SK-N-SH (cell line): ENCODE measurements around the gene ATF4. TPM values are rescaled to one million over a fixed set of nuclear protein-coding genes. Genes with fewer than 3 reads are reported as not detected.

Experiments
- CTCF ChIA-PET: fragments of 300-600, 350-600 bp; formaldehyde crosslinking; extraction: SDS; loops from one replicate; lab custom pipeline; 2021; lab: Yijun Ruan, JAX
- POLR2A ChIA-PET: fragments of 350-600 bp; sonication (Branson Sonifier 250); formaldehyde crosslinking; extraction: SDS; loops from one replicate; lab custom pipeline; 2020; ENCODE audit warnings: antibody characterized with exemption, inconsistent platforms; lab: Yijun Ruan, JAX
- DNase-seq: peaks from one replicate; pipeline ENCODE4 v3.0.0; 2012
- H2AFZ ChIP-seq: fragments of 200-600 bp; sonication (generic); 2 replicates; pipeline ENCODE4 v1.8.1; 2016; ENCODE audit warnings: antibody characterized with exemption, mild to moderate bottlenecking, low read depth
- H3F3A ChIP-seq: fragments of 200-600 bp; sonication (generic); replicated peaks from 2 replicates; pipeline ENCODE3; 2016; ENCODE audit warnings: antibody characterized with exemption, mild to moderate bottlenecking; ENCODE audit not compliant: insufficient read depth
- H3K27ac ChIP-seq, 2 experiments: fragments of 200-500 bp in 1 of 2; fragments of 200-600 bp in 1 of 2; sonication (Bioruptor generic) in 1 of 2; sonication (generic), shearing (Covaris generic) in 1 of 2; 2 replicates each; pipeline versions ENCODE4 v1.5.1 to v1.6.1; 2014 to 2016; ENCODE audit warnings: low read depth in 2 of 2, inconsistent platforms in 1 of 2, low read length in 1 of 2, mild to moderate bottlenecking in 1 of 2, mixed read lengths in 1 of 2
- H3K27me3 ChIP-seq: fragments of 200-600 bp; sonication (generic), shearing (Covaris generic); 2 replicates; pipeline ENCODE4 v1.6.1; 2016; ENCODE audit warnings: mixed run types; ENCODE audit not compliant: insufficient read depth
- H3K36me3 ChIP-seq, 2 experiments: fragments of 200-500 bp in 1 of 2; fragments of 200-600 bp in 1 of 2; sonication (Bioruptor generic) in 1 of 2; sonication (generic) in 1 of 2; replicated peaks in 1 of 2; 2 replicates each; pipeline versions ENCODE3 to v1.5.1; 2014 to 2016; ENCODE audit warnings: low read length in 1 of 2, mild to moderate bottlenecking in 1 of 2; ENCODE audit not compliant: insufficient read depth in 2 of 2, control insufficient read depth in 1 of 2
- H3K4me1 ChIP-seq, 2 experiments: fragments of 200-500 bp in 1 of 2; fragments of 200-600 bp in 1 of 2; sonication (Bioruptor generic) in 1 of 2; sonication (generic), shearing (Covaris generic) in 1 of 2; 2 replicates each; pipeline versions ENCODE4 v1.5.1 to v1.6.1; 2014 to 2016; ENCODE audit warnings: low read depth in 1 of 2, low read length in 1 of 2, mixed run types in 1 of 2; ENCODE audit not compliant: insufficient read depth in 2 of 2, control insufficient read depth in 1 of 2
- H3K4me2 ChIP-seq: fragments of 200-600 bp; sonication (generic), shearing (Covaris generic); 2 replicates; pipeline ENCODE4 v1.6.1; 2017; ENCODE audit warnings: mixed run types
- H3K4me3 ChIP-seq, 2 experiments: fragments of 200-500 bp in 1 of 2; fragments of 200-600 bp in 1 of 2; sonication (Bioruptor generic) in 1 of 2; sonication (generic), shearing (Covaris generic) in 1 of 2; 2 replicates each; pipeline versions ENCODE4 v1.5.1 to v1.8.1; 2014 to 2016; ENCODE audit warnings: low read depth in 2 of 2, inconsistent platforms in 1 of 2, low read length in 1 of 2, mild to moderate bottlenecking in 1 of 2, mixed read lengths in 1 of 2, moderate library complexity in 1 of 2
- H3K79me2 ChIP-seq: fragments of 200-600 bp; sonication (generic); 2 replicates; pipeline ENCODE4 v1.8.1; 2017; ENCODE audit warnings: mild to moderate bottlenecking; ENCODE audit not compliant: insufficient read depth
- H3K9ac ChIP-seq: fragments of 200-600 bp; sonication (generic); 2 replicates; pipeline ENCODE4 v1.6.1; 2017; ENCODE audit warnings: mixed run types
- H3K9me2 ChIP-seq: fragments of 200-600 bp; sonication (generic); 2 replicates; pipeline ENCODE4 v1.6.1; 2017; ENCODE audit warnings: mixed run types
- H3K9me3 ChIP-seq: fragments of 200-600 bp; sonication (generic); 2 replicates; pipeline ENCODE4 v1.6.1; 2017; ENCODE audit warnings: mixed run types, mild to moderate bottlenecking, moderate library complexity
- H4K20me1 ChIP-seq: fragments of 200-600 bp; sonication (generic); 2 replicates; pipeline ENCODE4 v1.6.1; 2017; ENCODE audit warnings: mild to moderate bottlenecking, mixed run types; ENCODE audit not compliant: insufficient read depth
- CHD2 ChIP-seq: fragments of 150-350 bp; IDR thresholded peaks from 2 replicates; pipeline ENCODE4 v1.6.1; 2018; ENCODE audit warnings: low read length; ENCODE audit not compliant: partially characterized antibody
- ELF1 ChIP-seq: IDR thresholded peaks from 2 replicates; pipeline ENCODE4 v1.4.0; 2012
- EP300 ChIP-seq, 2 experiments: IDR thresholded peaks; 2 replicates each; pipeline versions ENCODE4 v1.4.0 to v1.6.1; 2012; ENCODE audit warnings: borderline replicate concordance in 1 of 2, low read depth in 1 of 2, low read length in 1 of 2
- EZH2phosphoT487 ChIP-seq: fragments of 200-600 bp; sonication (generic); IDR thresholded peaks from 2 replicates; pipeline ENCODE4 v1.6.1; 2017; ENCODE audit warnings: low read depth, mixed run types, mild to moderate bottlenecking, antibody characterized with exemption, moderate library complexity, borderline replicate concordance
- FOXJ3 ChIP-seq: sonication (generic); formaldehyde crosslinking; IDR thresholded peaks from 2 replicates; pipeline ENCODE4 v1.5.1; 2020; ENCODE audit warnings: mild to moderate bottlenecking, missing genetic modification reagents
- FOXM1 ChIP-seq: IDR thresholded peaks from 2 replicates; pipeline ENCODE4 v1.4.0; 2012; ENCODE audit warnings: low read depth, mild to moderate bottlenecking
- GABPA ChIP-seq: IDR thresholded peaks from 2 replicates; pipeline ENCODE4 v1.4.0; 2012; ENCODE audit warnings: low read depth, mild to moderate bottlenecking
- GATA2 ChIP-seq: sonication (generic); formaldehyde crosslinking; IDR thresholded peaks from 2 replicates; pipeline ENCODE4 v1.5.0; 2020; ENCODE audit warnings: mild to moderate bottlenecking, missing genetic modification reagents
- MEF2A ChIP-seq: IDR thresholded peaks from 2 replicates; pipeline ENCODE4 v1.4.0; 2012; ENCODE audit warnings: low read depth, borderline replicate concordance
- MXI1 ChIP-seq: IDR thresholded peaks from 2 replicates; pipeline ENCODE4 v1.6.1; 2012; ENCODE audit warnings: mild to moderate bottlenecking, low read depth, low read length, improper control_type of control experiment
- NRF1 ChIP-seq: IDR thresholded peaks from 2 replicates; pipeline ENCODE4 v1.6.1; 2012; ENCODE audit warnings: low read depth, mild to moderate bottlenecking, low read length
- POLR2AphosphoS5 ChIP-seq: IDR thresholded peaks from 2 replicates; pipeline ENCODE4 v1.6.1; 2012; ENCODE audit warnings: low read depth, low read length
- RAD21 ChIP-seq: IDR thresholded peaks from 2 replicates; pipeline ENCODE4 v1.6.1; 2012; ENCODE audit warnings: mild to moderate bottlenecking, low read length
- RFX5 ChIP-seq: IDR thresholded peaks from 2 replicates; pipeline ENCODE4 v1.6.1; 2012; ENCODE audit warnings: mild to moderate bottlenecking, improper control_type of control experiment, low read length
- RXRA ChIP-seq: IDR thresholded peaks from 2 replicates; pipeline ENCODE4 v1.4.0; 2012; ENCODE audit warnings: low read depth, mild to moderate bottlenecking, borderline replicate concordance
- SIN3A ChIP-seq: IDR thresholded peaks from 2 replicates; pipeline ENCODE4 v1.6.1; 2012; ENCODE audit warnings: low read depth, mild to moderate bottlenecking, low read length, moderate library complexity, borderline replicate concordance
- SMC3 ChIP-seq: IDR thresholded peaks from 2 replicates; pipeline ENCODE4 v1.6.1; 2012; ENCODE audit warnings: low read depth, low read length, improper control_type of control experiment
- TAF1 ChIP-seq: IDR thresholded peaks from 2 replicates; pipeline ENCODE4 v1.6.1; 2012; ENCODE audit warnings: low read depth, mild to moderate bottlenecking, low read length, moderate library complexity, borderline replicate concordance
- TCF12 ChIP-seq: IDR thresholded peaks from 2 replicates; pipeline ENCODE4 v1.4.0; 2012
- TEAD4 ChIP-seq: IDR thresholded peaks from 2 replicates; pipeline ENCODE4 v1.4.0; 2012; ENCODE audit warnings: mild to moderate bottlenecking, borderline replicate concordance; ENCODE audit not compliant: insufficient read depth
- WGBS: methylation state at CpG from one replicate; pipeline ENCODE4 v1.1.6; 2017; ENCODE audit warnings: low lambda C conversion rate; 5-methylcytosine and 5-hydroxymethylcytosine counted together
- polyA plus RNA-seq, 3 experiments: library from polyadenylated mRNA; depleted of rRNA; stranded (reverse); fragments of >200 nt; gene quantifications; 2 replicates each; pipeline ENCODE4 v1.2.3, GENCODE V29; 2012
- TF ChIP-seq, protein P1 (sequence below): fragments of 150-350 bp; IDR thresholded peaks from 2 replicates; pipeline ENCODE4 v1.6.1; 2016; ENCODE audit warnings: mild to moderate bottlenecking, low read depth, low read length
- TF ChIP-seq, protein P2 (sequence below): fragments of 200-600 bp; sonication (generic); IDR thresholded peaks from 2 replicates; pipeline ENCODE4 v1.6.1; 2017; ENCODE audit warnings: antibody characterized with exemption, mild to moderate bottlenecking, moderate library complexity
- TF ChIP-seq, protein P3 (sequence below): fragments of 150-350 bp; IDR thresholded peaks from 2 replicates; pipeline ENCODE4 v1.6.1; 2017; ENCODE audit warnings: antibody characterized with exemption, low read length, low read depth, borderline replicate concordance
- TF ChIP-seq, protein P4 (sequence below): IDR thresholded peaks from 2 replicates; pipeline ENCODE4 v1.4.0; 2012; ENCODE audit warnings: low read depth

The ATF4 gene
- polyA plus RNA-seq, 1 of the 3 experiments (the other 2 are of a cell fraction), result 375 TPM

DNA sequence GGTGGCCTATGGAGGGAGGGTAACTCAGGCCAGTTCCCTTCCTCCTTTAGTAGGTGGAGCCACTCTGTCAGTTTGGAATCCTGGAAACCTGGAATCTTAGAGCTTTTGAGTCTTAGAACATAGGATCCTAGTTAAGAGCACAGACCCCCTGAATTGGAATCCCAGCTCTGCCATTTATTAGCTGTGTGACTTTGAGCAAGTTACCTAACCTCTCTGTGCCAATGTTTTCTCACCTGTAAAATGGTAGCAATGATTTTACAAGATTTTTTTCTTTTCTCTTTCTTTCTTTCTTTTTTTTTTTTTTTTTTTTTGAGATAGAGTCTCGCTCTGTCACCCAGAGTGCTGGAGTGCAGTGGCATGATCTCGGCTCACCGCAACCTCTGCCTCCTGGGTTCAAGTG, 33.1 kb downstream of the ATF4 start:
- Histone ChIP-seq H3K27ac (no peak overlapping the region), H3K4me1 (no peaks in the 10 kb centered on the region; a peak in 1 of 4 replicates), H3K36me3 (no peaks in the 10 kb centered on the region), H3K9me3 (no peaks in the 10 kb centered on the region), H3K27me3 (no peaks in the 10 kb centered on the region; the same call in 1 of the 2 replicates), H3K4me2 (no peak overlapping the region), H3F3A (no peaks in the 10 kb centered on the region), H3K9me2 (no peaks in the 10 kb centered on the region), H2AFZ (no peak overlapping the region), H4K20me1 (no peaks in the 10 kb centered on the region), H3K79me2 (no peaks in the 10 kb centered on the region), H3K4me3 (no peak overlapping the region), H3K9ac (no peak overlapping the region)
- TF ChIP-seq ELF1, result no peak
- TF ChIP-seq TAF1, result no peak
- no peak for TF ChIP-seq TCF12
- TF ChIP-seq MXI1, result no peak
- no peak for TF ChIP-seq GABPA
- TF ChIP-seq, protein P1, sequence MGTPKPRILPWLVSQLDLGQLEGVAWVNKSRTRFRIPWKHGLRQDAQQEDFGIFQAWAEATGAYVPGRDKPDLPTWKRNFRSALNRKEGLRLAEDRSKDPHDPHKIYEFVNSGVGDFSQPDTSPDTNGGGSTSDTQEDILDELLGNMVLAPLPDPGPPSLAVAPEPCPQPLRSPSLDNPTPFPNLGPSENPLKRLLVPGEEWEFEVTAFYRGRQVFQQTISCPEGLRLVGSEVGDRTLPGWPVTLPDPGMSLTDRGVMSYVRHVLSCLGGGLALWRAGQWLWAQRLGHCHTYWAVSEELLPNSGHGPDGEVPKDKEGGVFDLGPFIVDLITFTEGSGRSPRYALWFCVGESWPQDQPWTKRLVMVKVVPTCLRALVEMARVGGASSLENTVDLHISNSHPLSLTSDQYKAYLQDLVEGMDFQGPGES, result no peak
- TF ChIP-seq SIN3A, result no peak
- TF ChIP-seq GATA2 (CRISPR knock-in tag), result no peak
- TF ChIP-seq, protein P2, sequence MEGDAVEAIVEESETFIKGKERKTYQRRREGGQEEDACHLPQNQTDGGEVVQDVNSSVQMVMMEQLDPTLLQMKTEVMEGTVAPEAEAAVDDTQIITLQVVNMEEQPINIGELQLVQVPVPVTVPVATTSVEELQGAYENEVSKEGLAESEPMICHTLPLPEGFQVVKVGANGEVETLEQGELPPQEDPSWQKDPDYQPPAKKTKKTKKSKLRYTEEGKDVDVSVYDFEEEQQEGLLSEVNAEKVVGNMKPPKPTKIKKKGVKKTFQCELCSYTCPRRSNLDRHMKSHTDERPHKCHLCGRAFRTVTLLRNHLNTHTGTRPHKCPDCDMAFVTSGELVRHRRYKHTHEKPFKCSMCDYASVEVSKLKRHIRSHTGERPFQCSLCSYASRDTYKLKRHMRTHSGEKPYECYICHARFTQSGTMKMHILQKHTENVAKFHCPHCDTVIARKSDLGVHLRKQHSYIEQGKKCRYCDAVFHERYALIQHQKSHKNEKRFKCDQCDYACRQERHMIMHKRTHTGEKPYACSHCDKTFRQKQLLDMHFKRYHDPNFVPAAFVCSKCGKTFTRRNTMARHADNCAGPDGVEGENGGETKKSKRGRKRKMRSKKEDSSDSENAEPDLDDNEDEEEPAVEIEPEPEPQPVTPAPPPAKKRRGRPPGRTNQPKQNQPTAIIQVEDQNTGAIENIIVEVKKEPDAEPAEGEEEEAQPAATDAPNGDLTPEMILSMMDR, result no peak
- TF ChIP-seq FOXM1, result no peak
- TF ChIP-seq, protein P3, sequence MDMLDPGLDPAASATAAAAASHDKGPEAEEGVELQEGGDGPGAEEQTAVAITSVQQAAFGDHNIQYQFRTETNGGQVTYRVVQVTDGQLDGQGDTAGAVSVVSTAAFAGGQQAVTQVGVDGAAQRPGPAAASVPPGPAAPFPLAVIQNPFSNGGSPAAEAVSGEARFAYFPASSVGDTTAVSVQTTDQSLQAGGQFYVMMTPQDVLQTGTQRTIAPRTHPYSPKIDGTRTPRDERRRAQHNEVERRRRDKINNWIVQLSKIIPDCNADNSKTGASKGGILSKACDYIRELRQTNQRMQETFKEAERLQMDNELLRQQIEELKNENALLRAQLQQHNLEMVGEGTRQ, result no peak
- no peak for TF ChIP-seq SMC3
- no peak for TF ChIP-seq RXRA
- no peak for TF ChIP-seq NRF1
- TF ChIP-seq CHD2, result no peak
- TF ChIP-seq MEF2A, result no peak
- DNase-seq, result no peak
- ChIA-PET POLR2A (no interaction called here), CTCF (no interaction called here)
- WGBS, result 93% methylated on average over 3 of the region's 3 CpGs

DNA sequence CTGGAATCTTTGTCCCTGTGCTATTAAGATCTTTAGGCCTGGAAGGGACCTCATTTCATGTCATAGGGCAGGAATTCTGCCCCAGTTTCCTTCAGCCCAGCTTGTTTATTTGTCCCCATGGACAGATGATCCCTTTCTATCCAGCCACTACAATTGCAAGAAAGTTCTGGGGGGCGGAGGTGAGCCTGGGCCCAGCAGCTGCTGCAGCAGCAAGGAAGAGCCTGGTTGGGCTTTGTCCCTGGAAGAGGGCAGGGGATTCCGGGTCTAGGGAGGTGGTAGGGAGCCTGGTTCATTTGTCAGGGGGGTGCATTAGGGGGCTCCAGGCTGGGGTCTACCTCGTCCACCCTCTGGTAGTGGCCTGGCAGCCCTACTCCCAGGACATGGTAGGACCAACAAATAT, 33.8 kb downstream of the ATF4 start:
- POLR2A ChIA-PET, result no interaction called here
- Histone ChIP-seq H3K4me2 (no peak overlapping the region), H3K36me3 (no peaks in the 10 kb centered on the region), H3K27ac (no peak overlapping the region), H3K4me1 (no peaks in the 10 kb centered on the region; a peak in 1 of 4 replicates), H3F3A (no peaks in the 10 kb centered on the region), H2AFZ (no peak overlapping the region), H4K20me1 (no peaks in the 10 kb centered on the region), H3K4me3 (no peak overlapping the region), H3K9me2 (no peaks in the 10 kb centered on the region), H3K9ac (no peak overlapping the region), H3K79me2 (no peaks in the 10 kb centered on the region), H3K9me3 (no peaks in the 10 kb centered on the region), H3K27me3 (no peaks in the 10 kb centered on the region; the same call in 1 of the 2 replicates)
- no peak for DNase-seq
- WGBS, result no CpG with 5 or more reads among the region's 3 CpGs
- CTCF ChIA-PET, result no interaction called here
- TF ChIP-seq TEAD4 (no peak), MXI1 (no peak), MEF2A (no peak), FOXJ3 (CRISPR knock-in tag) (no peak), EZH2phosphoT487 (no peak), RFX5 (no peak), POLR2AphosphoS5 (no peak), TAF1 (no peak), SIN3A (no peak), RXRA (no peak), RAD21 (no peak), EP300 (IDR thresholded peaks at IDR 0.05; ENCODE audit: borderline replicate concordance in 1 of 2, low read depth in 1 of 2, low read length in 1 of 2) (no peak)
- TF ChIP-seq, protein P4, sequence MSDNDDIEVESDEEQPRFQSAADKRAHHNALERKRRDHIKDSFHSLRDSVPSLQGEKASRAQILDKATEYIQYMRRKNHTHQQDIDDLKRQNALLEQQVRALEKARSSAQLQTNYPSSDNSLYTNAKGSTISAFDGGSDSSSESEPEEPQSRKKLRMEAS, result no peak
